Gastrocnemius medialis (tissue), 4 donors: ENCODE data around the gene PDE6A. TPM values are rescaled to one million over a fixed set of nuclear protein-coding genes. Genes with fewer than 3 reads are reported as not detected.
A peak's percentile ranks its signal among the peaks of the same experiment; 100 is the strongest.

Experiments
- ATAC-seq, 2 donors: fragments of 150-250 bp; one replicate each; pipeline ENCODE4 v1.9.1; 2016
- DNase-seq, 2 donors: peaks; one replicate each; pipeline ENCODE4 v3.0.0-alpha.2; 2019
- H3K27ac ChIP-seq, 4 donors: fragments of 200-600 bp; sonication (generic); 1 replicate in 1 of 4; 2 replicates in 3 of 4; pipeline ENCODE4 v1.5.1; 2016 to 2018; ENCODE audit warnings: mild to moderate bottlenecking in 2 of 4, moderate library complexity in 1 of 4
- H3K27me3 ChIP-seq, 3 donors: fragments of 200-600 bp; sonication (generic) in 2 of 3; 1 replicate in 1 of 3; 2 replicates in 2 of 3; pipeline versions ENCODE4 v1.5.1 to v1.6.0; 2016 to 2019; ENCODE audit warnings: mild to moderate bottlenecking in 1 of 3, moderate library complexity in 1 of 3
- H3K36me3 ChIP-seq, 2 donors: fragments of 200-600 bp; sonication (generic) in 1 of 2; one replicate each; pipeline ENCODE4 v1.5.1; 2017 to 2018
- H3K4me1 ChIP-seq, 2 donors: fragments of 200-600 bp; sonication (generic) in 1 of 2; one replicate each; pipeline ENCODE4 v1.5.1; 2016 to 2017; ENCODE audit warnings: mild to moderate bottlenecking in 2 of 2
- H3K4me3 ChIP-seq, 4 donors: fragments of 200-600 bp; sonication (generic) in 3 of 4; 1 replicate in 1 of 4; 2 replicates in 3 of 4; pipeline ENCODE4 v1.5.1; 2016 to 2019; ENCODE audit warnings: mild to moderate bottlenecking in 2 of 4
- H3K9me3 ChIP-seq, 3 donors: fragments of 200-600 bp; sonication (generic) in 2 of 3; 1 replicate in 1 of 3; 2 replicates in 2 of 3; pipeline ENCODE4 v1.5.1; 2016 to 2019
- POLR2A ChIP-seq, 2 donors: fragments of 450-650 bp; IDR thresholded peaks; one replicate each; pipeline ENCODE4 v1.6.1; 2017; ENCODE audit warnings: antibody characterized with exemption in 2 of 2, mild to moderate bottlenecking in 2 of 2, moderate library complexity in 2 of 2
- in situ Hi-C, 4 donors: fragments of 200-750 bp; cut with MboI; loops; one replicate each; pipeline versions ENCODE4 v1.15.0 to v1.8.0; 2017; ENCODE audit warnings: low sequenced_read_pairs in 4 of 4
- intact Hi-C: fragments of 100-400 bp; cut with DNase I; formaldehyde crosslinking; loops from one replicate; pipeline ENCODE4 v1.15.1; 2023; ENCODE audit warnings: low total_unique reads
- total RNA-seq, 4 donors: library from RNA; depleted of rRNA; stranded (reverse); fragments of >200 nt; gene quantifications; one replicate each; pipeline versions ENCODE4 v1.1.0 to v1.2.3, GENCODE V29; 2016
- TF ChIP-seq, protein P1 (sequence below), 5 experiments: fragments of 450-650 bp in 3 of 5; fragments of 200-600 bp in 2 of 5; sonication (generic) in 2 of 5; IDR thresholded peaks in 4 of 5; conservative IDR thresholded peaks in 1 of 5; 1 replicate in 4 of 5; 2 replicates in 1 of 5; pipeline ENCODE4 v1.5.1; 2016 to 2019; ENCODE audit warnings: antibody characterized with exemption in 5 of 5, mild to moderate bottlenecking in 3 of 5, moderate library complexity in 3 of 5

Gene PDE6A
- total RNA-seq, 4 donors from 2014 or later = not detected

DNA sequence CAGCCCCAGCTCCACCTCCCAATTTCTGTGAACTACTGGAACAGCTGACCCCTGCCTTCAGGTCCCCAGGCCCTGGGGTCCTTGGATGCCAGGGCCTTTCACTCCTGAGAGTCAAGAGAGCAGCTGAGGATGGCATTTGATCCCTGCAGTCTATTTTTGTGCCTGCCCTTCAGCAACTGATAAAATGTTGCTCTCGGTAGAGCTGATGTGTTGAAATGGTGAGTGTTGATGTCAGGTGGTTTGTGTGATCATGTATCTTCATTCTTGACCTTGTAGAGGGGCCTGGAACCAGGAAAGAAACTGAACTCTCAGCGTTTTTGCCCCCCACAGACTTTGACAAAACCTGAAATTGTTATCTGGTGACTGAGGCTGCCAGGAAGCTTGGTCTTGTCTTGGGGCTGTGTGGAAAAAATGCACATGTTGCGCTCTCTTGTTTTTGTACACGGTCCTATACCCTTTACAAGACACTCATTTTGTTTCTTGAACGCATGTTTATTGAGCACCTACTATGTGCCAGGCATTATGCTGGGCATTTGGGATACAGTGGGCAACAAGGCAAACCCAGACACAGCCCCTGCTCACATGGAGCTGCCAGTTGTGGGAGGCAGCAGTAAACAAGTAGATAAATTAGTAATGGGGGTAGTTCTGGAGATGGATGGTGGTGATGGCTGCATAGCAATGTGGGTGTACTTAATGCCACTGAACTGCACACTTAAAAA, 136.2 kb downstream of the PDE6A start:
- Histone ChIP-seq H3K27ac (peak overlapping the region; percentile 94 to 99 (median 98)), H3K36me3 (no peaks in the 10 kb centered on the region), H3K4me1 (peaks cover 84 to 85% of the 10 kb centered on the region in 2 donors), H3K27me3 (no peaks in the 10 kb centered on the region), H3K9me3 (no peaks in the 10 kb centered on the region), H3K4me3 (no peak overlapping the region)
- peak; percentile 83 to 86 for ATAC-seq
- intact Hi-C loops = loop anchor here (1.0 to 10.0 kb wide), 3 partner anchors 49 to 826 kb away; no protein-coding TSS in a partner anchor
- peak in 1 of 2 donors; percentile 35 for TF ChIP-seq POLR2A (IDR thresholded peaks at IDR 0.05)
- TF ChIP-seq, protein P1, sequence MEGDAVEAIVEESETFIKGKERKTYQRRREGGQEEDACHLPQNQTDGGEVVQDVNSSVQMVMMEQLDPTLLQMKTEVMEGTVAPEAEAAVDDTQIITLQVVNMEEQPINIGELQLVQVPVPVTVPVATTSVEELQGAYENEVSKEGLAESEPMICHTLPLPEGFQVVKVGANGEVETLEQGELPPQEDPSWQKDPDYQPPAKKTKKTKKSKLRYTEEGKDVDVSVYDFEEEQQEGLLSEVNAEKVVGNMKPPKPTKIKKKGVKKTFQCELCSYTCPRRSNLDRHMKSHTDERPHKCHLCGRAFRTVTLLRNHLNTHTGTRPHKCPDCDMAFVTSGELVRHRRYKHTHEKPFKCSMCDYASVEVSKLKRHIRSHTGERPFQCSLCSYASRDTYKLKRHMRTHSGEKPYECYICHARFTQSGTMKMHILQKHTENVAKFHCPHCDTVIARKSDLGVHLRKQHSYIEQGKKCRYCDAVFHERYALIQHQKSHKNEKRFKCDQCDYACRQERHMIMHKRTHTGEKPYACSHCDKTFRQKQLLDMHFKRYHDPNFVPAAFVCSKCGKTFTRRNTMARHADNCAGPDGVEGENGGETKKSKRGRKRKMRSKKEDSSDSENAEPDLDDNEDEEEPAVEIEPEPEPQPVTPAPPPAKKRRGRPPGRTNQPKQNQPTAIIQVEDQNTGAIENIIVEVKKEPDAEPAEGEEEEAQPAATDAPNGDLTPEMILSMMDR (IDR thresholded peaks at IDR 0.05 in 4 of 5, conservative IDR thresholded peaks at IDR 0.05 in 1 of 5) = no peak
- DNase-seq = peak; percentile 61 to 81
- in situ Hi-C loops = no loop called here

Other genes with a start within 250 kb of the PDE6A start
- 1 to 10 TPM; 3.9 to 6.8 (median 4.8) TPM for gene PPARGC1B, start 214.5 kb downstream of the PDE6A start, total RNA-seq
- 1 to 10 TPM; 3.0 to 9.9 (median 6.9) TPM for gene SLC26A2, start 16.0 kb upstream of the PDE6A start, total RNA-seq
- 1 to 10 TPM in 3 of 4 donors, under 1 TPM in 1; 0.62 to 3.0 (median 2.3) TPM for gene TIGD6, start 55.9 kb upstream of the PDE6A start, total RNA-seq
- 10 to 100 TPM; 19.7 to 27.0 (median 23.9) TPM for gene HMGXB3, start 55.9 kb upstream of the PDE6A start, total RNA-seq
- gene CSF1R, start 141.8 kb upstream of the PDE6A start, total RNA-seq = 10 to 100 TPM in 2 of 4 donors, 1 to 10 TPM in 2; 7.5 to 17.0 (median 9.8) TPM
- 10 to 100 TPM; 27.9 to 58.4 (median 52.5) TPM for gene PDGFRB, start 211.1 kb upstream of the PDE6A start, total RNA-seq
- 1 to 10 TPM in 1 of 4 donors, not detected in 3; 1.5 TPM for gene CDX1, start 222.0 kb upstream of the PDE6A start, total RNA-seq
- under 1 TPM in 1 of 4 donors, not detected in 3; 0.07 TPM for gene SLC6A7, start 245.3 kb upstream of the PDE6A start, total RNA-seq